B cell (primary cell): ENCODE results near the gene LEPROT. TPM values are rescaled to one million over a fixed set of nuclear protein-coding genes. Genes with fewer than 3 reads are reported as not detected.

Source experiments
- ATAC-seq: fragments of 200-7000 bp; cut with Tn5 transposase; one replicate; pipeline ENCODE4 v1.10.0; 2021; ENCODE audit warnings: low read depth, mild to moderate bottlenecking, moderate number of reproducible peaks, moderate library complexity
- CTCF ChIA-PET: fragments of 350-600 bp; sonication (Branson Sonifier 250); formaldehyde crosslinking; loops from one replicate; lab custom pipeline; 2021; ENCODE audit warnings: antibody characterized with exemption, inconsistent platforms; lab: Charles Lee
- POLR2A ChIA-PET: fragments of 350-600 bp; sonication (Branson Sonifier 250); formaldehyde crosslinking; loops from one replicate; lab custom pipeline; 2021; ENCODE audit warnings: antibody characterized with exemption; lab: Charles Lee
- DNase-seq: peaks from one replicate; pipeline ENCODE4 v3.0.0; 2013
- H2AFZ ChIP-seq: 2 replicates; pipeline ENCODE4 v1.6.1; 2012; ENCODE audit warnings: mild to moderate bottlenecking, low read depth, low read length; ENCODE audit not compliant: insufficient read depth, poor library complexity, severe bottlenecking
- H3K27ac ChIP-seq, 2 donors: 1 replicate in 1 of 2; 2 replicates in 1 of 2; pipeline ENCODE4 v1.5.1; 2012 to 2013; ENCODE audit warnings: low read length in 2 of 2, mild to moderate bottlenecking in 2 of 2, moderate library complexity in 1 of 2
- H3K27me3 ChIP-seq, 4 experiments: fragments of 200-600 bp in 1 of 4; sonication (generic) in 1 of 4; replicated peaks in 1 of 4; 1 replicate in 2 of 4; 2 replicates in 2 of 4; pipeline versions ENCODE4 v1.6.1 to v1.7.0; 2013 to 2016; ENCODE audit warnings: low read length in 3 of 4, mild to moderate bottlenecking in 2 of 4, mixed read lengths in 1 of 4, moderate library complexity in 1 of 4; ENCODE audit not compliant: insufficient read depth in 4 of 4, control insufficient read depth in 3 of 4; ENCODE audit errors: control extremely low read depth in 1 of 4
- H3K36me3 ChIP-seq, 2 experiments: replicated peaks in 1 of 2; 1 replicate in 1 of 2; 2 replicates in 1 of 2; pipeline versions ENCODE4 v1.6.1 to v1.7.1; 2013; ENCODE audit warnings: low read length in 1 of 2; ENCODE audit not compliant: insufficient read depth in 2 of 2, control insufficient read depth in 1 of 2; ENCODE audit errors: control extremely low read depth in 1 of 2, extremely low read depth in 1 of 2
- H3K4me1 ChIP-seq, 2 donors: fragments of 200-600 bp in 1 of 2; sonication (generic) in 1 of 2; 1 replicate in 1 of 2; 2 replicates in 1 of 2; pipeline versions ENCODE4 v1.5.1 to v1.6.1; 2013 to 2017; ENCODE audit warnings: low read length in 2 of 2; ENCODE audit not compliant: control insufficient read depth in 2 of 2, insufficient read depth in 2 of 2
- H3K4me2 ChIP-seq: replicated peaks from 2 replicates; pipeline ENCODE3; 2012; ENCODE audit warnings: mild to moderate bottlenecking, low read depth, low read length; ENCODE audit not compliant: poor library complexity, severe bottlenecking
- H3K4me3 ChIP-seq, 5 experiments: fragments of 200-600 bp in 1 of 5; sonication (generic) in 1 of 5; 1 replicate in 3 of 5; 2 replicates in 2 of 5; pipeline versions ENCODE4 v1.5.1 to v1.7.0; 2011 to 2016; ENCODE audit warnings: low read length in 4 of 5, mild to moderate bottlenecking in 4 of 5, low read depth in 2 of 5, control low read depth in 1 of 5, moderate library complexity in 1 of 5; ENCODE audit not compliant: insufficient read depth in 1 of 5; ENCODE audit errors: control extremely low read depth in 1 of 5, extremely low read depth in 1 of 5
- H3K79me2 ChIP-seq: fragments of 200-600 bp; sonication (generic); one replicate; pipeline ENCODE4 v1.6.0; 2016; ENCODE audit warnings: low read length; ENCODE audit not compliant: control insufficient read depth, insufficient read depth
- H3K9ac ChIP-seq: fragments of 200-600 bp; sonication (generic); 2 replicates; pipeline ENCODE4 v1.6.1; 2017; ENCODE audit warnings: mild to moderate bottlenecking, low read length, moderate library complexity
- H3K9me3 ChIP-seq, 3 donors: one replicate each; pipeline versions ENCODE4 v1.6.1 to v1.7.1; 2013; ENCODE audit warnings: low read length in 2 of 3; ENCODE audit not compliant: control insufficient read depth in 2 of 3, insufficient read depth in 1 of 3; ENCODE audit errors: control extremely low read depth in 1 of 3
- H4K20me1 ChIP-seq: 2 replicates; pipeline ENCODE4 v1.6.0; 2012; ENCODE audit warnings: mild to moderate bottlenecking, low read length; ENCODE audit not compliant: insufficient read depth, control insufficient read depth, poor library complexity, severe bottlenecking
- H3K27ac Mint-ChIP-seq: one replicate; pipeline ENCODE4 v1.8.0; 2021; ENCODE audit warnings: mixed read lengths
- H3K27me3 Mint-ChIP-seq: one replicate; pipeline ENCODE4 v1.8.0; 2021; ENCODE audit warnings: mixed read lengths
- H3K4me1 Mint-ChIP-seq: one replicate; pipeline ENCODE4 v1.8.0; 2021; ENCODE audit warnings: mixed read lengths
- H3K4me3 Mint-ChIP-seq: one replicate; pipeline ENCODE4 v1.8.0; 2021; ENCODE audit warnings: mixed read lengths
- H3K9me3 Mint-ChIP-seq: one replicate; pipeline ENCODE4 v1.8.0; 2022; ENCODE audit warnings: mixed read lengths; ENCODE audit not compliant: insufficient read depth
- EZH2 ChIP-seq: IDR thresholded peaks from 2 replicates; pipeline ENCODE4 v1.6.1; 2012; ENCODE audit warnings: borderline replicate concordance, low read depth, mild to moderate bottlenecking, moderate library complexity, low read length; ENCODE audit not compliant: insufficient read depth, poor library complexity, severe bottlenecking
- WGBS: methylation state at CpG from one replicate; pipeline ENCODE4 v1.1.5; 2013; ENCODE audit warnings: missing lambda C conversion rate; ENCODE audit not compliant: insufficient coverage; 5-methylcytosine and 5-hydroxymethylcytosine counted together
- intact Hi-C: fragments of 100-400 bp; cut with micrococcal nuclease; formaldehyde crosslinking; loops from one replicate; pipeline ENCODE4 v1.10.0; 2022
- polyA plus RNA-seq: library from polyadenylated mRNA; depleted of rRNA; stranded (reverse); fragments of >200 nt; gene quantifications from 2 replicates; pipeline ENCODE4 v1.2.3, GENCODE V29; 2012
- total RNA-seq, 2 donors: library from RNA; stranded (reverse); fragments of 120-200 nt in 1 of 2; gene quantifications; 1 replicate in 1 of 2; 2 replicates in 1 of 2; pipeline versions ENCODE4 v1.2.3 to v1.2.4, GENCODE V29; 2013 to 2022
- TF ChIP-seq, protein P1 (sequence below): fragments of 200-600 bp; IDR thresholded peaks from one replicate; pipeline ENCODE4 v1.8.0; 2022; ENCODE audit warnings: antibody characterized with exemption, mild to moderate bottlenecking

The LEPROT gene
- total and polyA plus RNA-seq, 2 donors (not counting 1 experiment from before 2014, with no cell fraction given): 9.7 to 26.5 TPM

DNA sequence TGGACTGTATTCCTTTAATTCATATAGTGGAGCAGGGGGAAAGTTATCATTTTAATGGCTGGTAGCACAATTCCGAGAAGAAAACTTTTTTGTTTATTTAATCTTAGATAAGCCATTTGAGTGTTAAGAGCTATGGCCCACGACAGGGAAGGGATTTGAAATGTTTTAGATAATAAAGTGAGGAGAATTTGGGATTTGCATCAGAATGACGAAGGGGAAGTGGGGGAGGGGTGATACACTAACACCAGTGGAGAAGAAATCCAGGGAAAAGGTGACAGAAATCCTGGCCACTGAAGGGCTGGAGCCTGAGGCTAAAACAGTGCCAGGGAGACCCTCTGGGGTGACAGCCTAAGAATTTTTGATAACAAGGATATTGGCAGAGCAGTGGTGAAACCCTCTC is 21.0 kb downstream of the LEPROT start:
- Histone ChIP-seq H3K9me3 (no peaks in the 10 kb centered on the region), H3K79me2 (no peaks in the 10 kb centered on the region), H3K27ac (no peak overlapping the region), H3K9ac (no peak overlapping the region), H3K36me3 (no peaks in the 10 kb centered on the region), H3K4me1 (no peaks in the 10 kb centered on the region), H3K4me2 (no peak overlapping the region), H3K4me3 (no peak overlapping the region), H2AFZ (no peak overlapping the region), H4K20me1 (no peaks in the 10 kb centered on the region), H3K27me3 (no peaks in the 10 kb centered on the region)
- no peak for ATAC-seq
- POLR2A ChIA-PET: no interaction called here
- Mint-ChIP-seq H3K27me3 (no peaks in the 10 kb centered on the region), H3K9me3 (no peaks in the 10 kb centered on the region), H3K27ac (no peak overlapping the region), H3K4me3 (no peak overlapping the region), H3K4me1 (no peaks in the 10 kb centered on the region)
- 77% methylated on average over 2 of the region's 3 CpGs for WGBS
- DNase-seq: no peak
- CTCF ChIA-PET: interaction anchor here (1.4 kb wide), 1 partner anchor 11 kb away, joined by 6 read pairs; no protein-coding TSS in a partner anchor
- TF ChIP-seq, protein P1, sequence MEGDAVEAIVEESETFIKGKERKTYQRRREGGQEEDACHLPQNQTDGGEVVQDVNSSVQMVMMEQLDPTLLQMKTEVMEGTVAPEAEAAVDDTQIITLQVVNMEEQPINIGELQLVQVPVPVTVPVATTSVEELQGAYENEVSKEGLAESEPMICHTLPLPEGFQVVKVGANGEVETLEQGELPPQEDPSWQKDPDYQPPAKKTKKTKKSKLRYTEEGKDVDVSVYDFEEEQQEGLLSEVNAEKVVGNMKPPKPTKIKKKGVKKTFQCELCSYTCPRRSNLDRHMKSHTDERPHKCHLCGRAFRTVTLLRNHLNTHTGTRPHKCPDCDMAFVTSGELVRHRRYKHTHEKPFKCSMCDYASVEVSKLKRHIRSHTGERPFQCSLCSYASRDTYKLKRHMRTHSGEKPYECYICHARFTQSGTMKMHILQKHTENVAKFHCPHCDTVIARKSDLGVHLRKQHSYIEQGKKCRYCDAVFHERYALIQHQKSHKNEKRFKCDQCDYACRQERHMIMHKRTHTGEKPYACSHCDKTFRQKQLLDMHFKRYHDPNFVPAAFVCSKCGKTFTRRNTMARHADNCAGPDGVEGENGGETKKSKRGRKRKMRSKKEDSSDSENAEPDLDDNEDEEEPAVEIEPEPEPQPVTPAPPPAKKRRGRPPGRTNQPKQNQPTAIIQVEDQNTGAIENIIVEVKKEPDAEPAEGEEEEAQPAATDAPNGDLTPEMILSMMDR: no peak
- no peak for TF ChIP-seq EZH2
- intact Hi-C loops: no loop called here

DNA sequence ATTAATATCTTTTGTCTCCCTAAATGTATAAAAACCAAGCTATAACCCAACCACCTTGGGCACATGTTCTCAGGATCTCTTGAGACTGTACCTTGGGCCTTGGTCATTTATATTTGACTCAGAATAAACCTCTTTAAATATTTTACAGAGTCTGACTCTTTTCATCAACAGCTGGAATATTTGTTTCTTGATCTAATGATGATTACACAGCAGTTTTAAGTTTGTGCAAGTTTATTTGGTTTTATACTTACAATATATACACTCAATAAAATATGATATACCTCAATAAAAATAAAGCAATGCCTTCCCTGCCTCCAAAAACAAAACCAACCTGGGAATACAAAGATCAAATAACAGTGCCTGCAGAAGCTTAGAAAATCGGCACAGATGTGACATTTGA is 22.0 kb downstream of the LEPROT start:
- no peak overlapping the region for H3K9ac ChIP-seq
- ChIA-PET CTCF (no interaction called here), POLR2A (no interaction called here)
- H3K4me1 ChIP-seq: no peaks in the 10 kb centered on the region
- Mint-ChIP-seq H3K4me1 (no peaks in the 10 kb centered on the region), H3K27ac (no peak overlapping the region), H3K27me3 (no peaks in the 10 kb centered on the region), H3K4me3 (no peak overlapping the region), H3K9me3 (no peaks in the 10 kb centered on the region)
- H2AFZ ChIP-seq: no peak overlapping the region
- no peaks in the 10 kb centered on the region for H3K9me3 ChIP-seq
- DNase-seq (no peak), ATAC-seq (no peak)
- no peak overlapping the region for H3K4me2 ChIP-seq
- no peak overlapping the region for H3K27ac ChIP-seq
- no CpG with 5 or more reads among the region's 1 CpG for WGBS
- TF ChIP-seq, protein P1: no peak
- TF ChIP-seq EZH2: no peak
- intact Hi-C loops: no loop called here
- H3K27me3 ChIP-seq: no peaks in the 10 kb centered on the region
- H3K36me3 ChIP-seq: no peaks in the 10 kb centered on the region
- no peaks in the 10 kb centered on the region for H3K79me2 ChIP-seq
- no peak overlapping the region for H3K4me3 ChIP-seq
- H4K20me1 ChIP-seq: no peaks in the 10 kb centered on the region
